B cell (primary cell): Measurements from ENCODE around the gene SNW1.

ENCODE experiments used
- EZH2 ChIP-seq: IDR thresholded peaks from 2 replicates; pipeline ENCODE4 v1.6.1; 2012; ENCODE audit warnings: borderline replicate concordance, low read depth, mild to moderate bottlenecking, moderate library complexity, low read length; ENCODE audit not compliant: insufficient read depth, poor library complexity, severe bottlenecking
- TF ChIP-seq, protein P1 (sequence below): fragments of 200-600 bp; IDR thresholded peaks from one replicate; pipeline ENCODE4 v1.8.0; 2022; ENCODE audit warnings: antibody characterized with exemption, mild to moderate bottlenecking

- TF ChIP-seq, protein P1, sequence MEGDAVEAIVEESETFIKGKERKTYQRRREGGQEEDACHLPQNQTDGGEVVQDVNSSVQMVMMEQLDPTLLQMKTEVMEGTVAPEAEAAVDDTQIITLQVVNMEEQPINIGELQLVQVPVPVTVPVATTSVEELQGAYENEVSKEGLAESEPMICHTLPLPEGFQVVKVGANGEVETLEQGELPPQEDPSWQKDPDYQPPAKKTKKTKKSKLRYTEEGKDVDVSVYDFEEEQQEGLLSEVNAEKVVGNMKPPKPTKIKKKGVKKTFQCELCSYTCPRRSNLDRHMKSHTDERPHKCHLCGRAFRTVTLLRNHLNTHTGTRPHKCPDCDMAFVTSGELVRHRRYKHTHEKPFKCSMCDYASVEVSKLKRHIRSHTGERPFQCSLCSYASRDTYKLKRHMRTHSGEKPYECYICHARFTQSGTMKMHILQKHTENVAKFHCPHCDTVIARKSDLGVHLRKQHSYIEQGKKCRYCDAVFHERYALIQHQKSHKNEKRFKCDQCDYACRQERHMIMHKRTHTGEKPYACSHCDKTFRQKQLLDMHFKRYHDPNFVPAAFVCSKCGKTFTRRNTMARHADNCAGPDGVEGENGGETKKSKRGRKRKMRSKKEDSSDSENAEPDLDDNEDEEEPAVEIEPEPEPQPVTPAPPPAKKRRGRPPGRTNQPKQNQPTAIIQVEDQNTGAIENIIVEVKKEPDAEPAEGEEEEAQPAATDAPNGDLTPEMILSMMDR, result no peak
- TF ChIP-seq EZH2, result no peak
Observed at GRCh38 chr14:77730976-77731497, 29.9 kb downstream of the SNW1 start.
